Activated T-cell treated with anti-CD3 and anti-CD28 coated beads, Interleukin-2, amount 50 U/mL, for 1 hour (primary cell): ENCODE measurements around the gene HDGF.

ENCODE experiments used
- DNase-seq: peaks from one replicate; pipeline ENCODE4 v3.0.0-alpha.2; 2020

Gene HDGF

GRCh38 chr1:156751451-156751756 is at the start of gene HDGF:
Gene HDGF, minus strand, starts transcription at chr1:156751675. Its CDS starts 246 bp downstream, at chr1:156751429.
- no peak for DNase-seq

- peak; percentile 60 for DNase-seq
Observed at GRCh38 chr1:156797212-156797871, 45.9 kb upstream of the HDGF start.

GRCh38 chr1:156796340-156797097 is 45.0 kb upstream of the HDGF start:
- no peak for DNase-seq

GRCh38 chr1:156795787-156796186 is 44.3 kb upstream of the HDGF start:
- DNase-seq: no peak

- DNase-seq: no peak
Observed at GRCh38 chr1:156795374-156795733, 43.9 kb upstream of the HDGF start.

GRCh38 chr1:156794506-156795373 is 43.3 kb upstream of the HDGF start:
- DNase-seq: no peak

- DNase-seq: no peak
Observed at GRCh38 chr1:156789621-156790318, 38.3 kb upstream of the HDGF start.

GRCh38 chr1:156788136-156788535 is 36.7 kb upstream of the HDGF start:
- DNase-seq: no peak

- DNase-seq: no peak
Observed at GRCh38 chr1:156786640-156787039, 35.2 kb upstream of the HDGF start.

- DNase-seq: no peak
Observed at GRCh38 chr1:156785458-156785857, 34.0 kb upstream of the HDGF start.

- DNase-seq: no peak
Observed at GRCh38 chr1:156781585-156782186, 30.2 kb upstream of the HDGF start.

GRCh38 chr1:156777573-156777972 is 26.1 kb upstream of the HDGF start:
- no peak for DNase-seq

GRCh38 chr1:156776942-156777341 is 25.5 kb upstream of the HDGF start:
- DNase-seq: no peak

GRCh38 chr1:156775799-156776198 is 24.3 kb upstream of the HDGF start:
- no peak for DNase-seq

- no peak for DNase-seq
Observed at GRCh38 chr1:156773607-156774006, 22.1 kb upstream of the HDGF start.

GRCh38 chr1:156772728-156773497 is 21.4 kb upstream of the HDGF start:
- DNase-seq: no peak

GRCh38 chr1:156772222-156772621 is 20.7 kb upstream of the HDGF start:
- DNase-seq: no peak

- DNase-seq: no peak
Observed at GRCh38 chr1:156768610-156769295, 17.3 kb upstream of the HDGF start.

GRCh38 chr1:156767879-156768604 is 16.6 kb upstream of the HDGF start:
- DNase-seq: no peak

- peak; percentile 94 for DNase-seq
Observed at GRCh38 chr1:156767101-156767878, 15.8 kb upstream of the HDGF start, which contains the start of gene PRCC. Gene PRCC, plus strand, starts transcription at chr1:156767535. Its CDS starts 237 bp downstream, at chr1:156767772.
